ENCODE measurements around the gene PPP1R26. TPM values are rescaled to one million over a fixed set of nuclear protein-coding genes. Genes with fewer than 3 reads are reported as not detected.

Gene PPP1R26
- total and polyA plus RNA-seq, 2 of the 8 experiments (the other 6 are each of a cell fraction or from before 2014, with no cell fraction given): 9.8 to 32.7 TPM

GRCh38 chr9:135533674-135534073 is 54.1 kb downstream of the PPP1R26 start:
- Histone ChIP-seq H3K4ac (replicated peaks; ENCODE audit: insufficient read length, low read depth, low read length) (no peak overlapping the region), H3K36me3 (ENCODE audit: control insufficient read depth in 2 of 4, insufficient read depth in 4 of 4, low read length in 3 of 4) (no peaks in the 10 kb centered on the region), H3K27me3 (replicated peaks in 1 of 4; ENCODE audit: control insufficient read depth in 3 of 4, extremely low read depth in 1 of 4, insufficient read depth in 3 of 4, low read length in 3 of 4) (no peaks in the 10 kb centered on the region), H3K4me2 (ENCODE audit: insufficient read depth in 1 of 2, low read depth in 2 of 2, low read length in 2 of 2) (no peak overlapping the region), H2BK120ac (replicated peaks; ENCODE audit: low read depth, low read length) (no peak overlapping the region), H2AFZ (ENCODE audit: low read length) (no peak overlapping the region), H3K56ac (replicated peaks; ENCODE audit: insufficient read length, low read depth, low read length) (no peak overlapping the region), H4K20me1 (replicated peaks in 1 of 2; ENCODE audit: control insufficient read depth in 1 of 2, insufficient read depth in 2 of 2, low read length in 2 of 2) (no peaks in the 10 kb centered on the region), H3K4me1 (replicated peaks in 1 of 4; ENCODE audit: control insufficient read depth in 3 of 4, insufficient read depth in 4 of 4, low read length in 3 of 4) (peaks cover 0 to 2% (median 0%) of the 10 kb centered on the region in 4 experiments; a peak in 1 of 7 replicates), H2AK5ac (ENCODE audit: low read depth, low read length) (no peak overlapping the region), H3K79me1 (ENCODE audit: low read depth, low read length) (no peaks in the 10 kb centered on the region), H4K8ac (ENCODE audit: extremely low read depth, insufficient read depth, low read length) (no peak overlapping the region), H3K9ac (replicated peaks in 1 of 4; ENCODE audit: extremely low read depth in 1 of 4, low read depth in 3 of 4, low read length in 3 of 4) (no peak overlapping the region), H2BK20ac (ENCODE audit: low read length) (no peak overlapping the region), H3K4me3 (ENCODE audit: extremely low read depth in 1 of 4, insufficient read depth in 2 of 4, low read depth in 3 of 4, low read length in 4 of 4) (no peak overlapping the region), H3K23ac (ENCODE audit: insufficient read length) (no peak overlapping the region), H3K79me2 (ENCODE audit: control insufficient read depth in 1 of 2, insufficient read depth in 2 of 2, low read length in 2 of 2) (no peaks in the 10 kb centered on the region), H2BK5ac (ENCODE audit: low read depth, low read length) (no peak overlapping the region), H3K23me2 (ENCODE audit: low read depth, low read length) (no peaks in the 10 kb centered on the region), H4K5ac (ENCODE audit: insufficient read length, low read depth, low read length) (no peak overlapping the region), H2BK15ac (ENCODE audit: low read length) (no peak overlapping the region), H2BK12ac (ENCODE audit: low read depth, low read length) (no peak overlapping the region), H3K14ac (ENCODE audit: insufficient read length) (no peak overlapping the region), H4K91ac (replicated peaks; ENCODE audit: insufficient read length, low read length) (no peak overlapping the region), H3K9me3 (ENCODE audit: insufficient read depth in 2 of 2, low read depth in 1 of 2, low read length in 1 of 2) (no peaks in the 10 kb centered on the region), H3K27ac (ENCODE audit: low read depth, low read length) (no peak overlapping the region), H3K18ac (ENCODE audit: extremely low read depth, low read length) (no peak overlapping the region)
- peak in 1 of 2 experiments; percentile 41 for DNase-seq (ENCODE audit: low read depth in 1 of 2, low spot score in 2 of 2)
- ChIA-PET CTCF (ENCODE audit: partially characterized antibody) (interaction anchor here (0.5 to 2.9 kb wide), 3 partner anchors 10 to 28 kb away, joined by 3 to 8 read pairs (median 4); no protein-coding TSS in a partner anchor), POLR2A (ENCODE audit: partially characterized antibody) (interaction anchor here (1.4 kb wide), 1 partner anchor 29 kb away, joined by 4 read pairs; no protein-coding TSS in a partner anchor)
- 87% methylated on average over 12 of the region's 12 CpGs; no CpG with 5 or more reads in 1 of the 2 experiments for WGBS, 2 experiments (ENCODE audit: extremely low coverage in 1 of 2, insufficient coverage in 1 of 2, insufficient read length in 1 of 2, insufficient replicate concordance in 2 of 2, low coverage in 1 of 2, low lambda C conversion rate in 2 of 2, missing lambda C conversion rate in 1 of 2)
- no peak for FAIRE-seq
- TF ChIP-seq POLR2AphosphoS5 (IDR thresholded peaks at IDR 0.05; ENCODE audit: low read depth, low read length): no peak
- no peak for TF ChIP-seq GABPA (IDR thresholded peaks at IDR 0.05; ENCODE audit: borderline replicate concordance, insufficient read depth, low read length)
- no peak for TF ChIP-seq CEBPB (IDR thresholded peaks at IDR 0.05; ENCODE audit: low read depth, low read length)
- no peak for TF ChIP-seq E2F6 (IDR thresholded peaks at IDR 0.05)
- no peak for TF ChIP-seq KDM4A (IDR thresholded peaks at IDR 0.05; ENCODE audit: low read depth, low read length, severe bottlenecking)
- TF ChIP-seq BCL11A (IDR thresholded peaks at IDR 0.05; ENCODE audit: low read depth in 2 of 2, low read length in 2 of 2): no peak
- no peak for TF ChIP-seq SP4 (IDR thresholded peaks at IDR 0.05; ENCODE audit: low read length)
- no peak for TF ChIP-seq MAFK (IDR thresholded peaks at IDR 0.05; ENCODE audit: low read depth, low read length)
- no peak for TF ChIP-seq SIX5 (IDR thresholded peaks at IDR 0.05; ENCODE audit: low read depth, low read length)
- TF ChIP-seq HDAC2 (IDR thresholded peaks at IDR 0.05; ENCODE audit: borderline replicate concordance in 1 of 2, low read depth in 2 of 2, low read length in 2 of 2): no peak
- no peak for TF ChIP-seq ATF3 (IDR thresholded peaks at IDR 0.05; ENCODE audit: insufficient read depth, low read depth, low read length)
- TF ChIP-seq JUND (IDR thresholded peaks at IDR 0.05; ENCODE audit: low read length): no peak
- TF ChIP-seq YY1 (IDR thresholded peaks at IDR 0.05; ENCODE audit: low read depth, low read length): no peak
